ENCODE measurements around the gene TPSG1.
A peak's percentile ranks its signal among the peaks of the same experiment; 100 is the strongest.

TPSG1 gene

DNA sequence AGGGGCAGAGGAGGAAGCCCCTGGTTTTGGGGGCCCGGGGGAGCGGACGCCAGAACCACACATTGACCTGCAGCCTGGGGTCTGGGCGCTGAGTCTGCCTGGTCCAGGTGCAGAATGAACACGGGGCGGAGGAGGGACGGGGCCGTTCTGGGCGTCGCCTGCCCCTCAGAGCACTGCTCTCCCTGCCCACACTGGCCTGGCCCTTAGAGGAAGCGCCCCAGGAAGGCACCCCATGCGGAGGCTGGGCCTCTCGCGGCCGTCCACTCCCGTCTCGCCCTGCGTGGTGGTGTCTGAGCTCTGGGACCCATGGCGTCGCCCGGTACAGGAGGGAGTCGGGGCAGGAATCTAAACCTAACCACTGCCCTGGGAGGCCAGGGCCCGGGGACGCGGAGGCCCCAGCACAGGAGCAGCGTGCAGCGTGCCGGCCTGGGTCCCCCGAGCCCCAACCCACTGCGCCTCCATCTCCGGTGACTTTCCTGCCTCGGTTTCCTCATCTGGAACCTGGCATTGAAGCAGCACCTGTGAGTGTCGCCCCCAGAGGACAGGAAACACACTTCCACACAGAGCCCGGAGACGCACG is 35.1 kb upstream of the TPSG1 start:
- H3K4me1 ChIP-seq (ENCODE audit: insufficient read depth, poor library complexity, severe bottlenecking) = no peaks in the 10 kb centered on the region
- H3K27me3 ChIP-seq (ENCODE audit: insufficient read depth, poor library complexity, severe bottlenecking) = peaks cover 33% of the 10 kb centered on the region

DNA sequence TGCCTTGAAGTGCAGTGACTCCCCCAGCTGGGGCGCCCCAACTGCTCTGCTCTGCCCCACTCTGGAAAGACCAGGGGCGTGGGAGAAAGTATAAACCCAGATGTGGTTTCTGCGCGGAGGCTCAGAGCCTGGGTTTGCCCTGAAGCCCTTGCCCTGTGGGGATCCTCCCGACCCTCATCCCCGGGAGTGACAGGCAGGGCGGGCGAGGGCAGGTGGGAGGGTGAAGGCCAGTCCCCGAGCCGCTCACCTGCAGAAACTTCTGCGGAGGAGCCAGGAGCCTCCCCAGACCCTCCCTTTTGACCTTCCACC is 34.6 kb upstream of the TPSG1 start:
- Histone ChIP-seq H3K4me1 (ENCODE audit: insufficient read depth, poor library complexity, severe bottlenecking) (no peaks in the 10 kb centered on the region), H3K27ac (ENCODE audit: poor library complexity, severe bottlenecking) (no peak overlapping the region), H3K4me3 (ENCODE audit: severe bottlenecking) (no peak overlapping the region), H3K27me3 (ENCODE audit: insufficient read depth, poor library complexity, severe bottlenecking) (peaks cover 33% of the 10 kb centered on the region), H3K9me3 (ENCODE audit: severe bottlenecking) (no peaks in the 10 kb centered on the region), H3K36me3 (ENCODE audit: low read depth) (no peaks in the 10 kb centered on the region)
- no peak for ATAC-seq (ENCODE audit: low read depth)
- TF ChIP-seq, protein P1, sequence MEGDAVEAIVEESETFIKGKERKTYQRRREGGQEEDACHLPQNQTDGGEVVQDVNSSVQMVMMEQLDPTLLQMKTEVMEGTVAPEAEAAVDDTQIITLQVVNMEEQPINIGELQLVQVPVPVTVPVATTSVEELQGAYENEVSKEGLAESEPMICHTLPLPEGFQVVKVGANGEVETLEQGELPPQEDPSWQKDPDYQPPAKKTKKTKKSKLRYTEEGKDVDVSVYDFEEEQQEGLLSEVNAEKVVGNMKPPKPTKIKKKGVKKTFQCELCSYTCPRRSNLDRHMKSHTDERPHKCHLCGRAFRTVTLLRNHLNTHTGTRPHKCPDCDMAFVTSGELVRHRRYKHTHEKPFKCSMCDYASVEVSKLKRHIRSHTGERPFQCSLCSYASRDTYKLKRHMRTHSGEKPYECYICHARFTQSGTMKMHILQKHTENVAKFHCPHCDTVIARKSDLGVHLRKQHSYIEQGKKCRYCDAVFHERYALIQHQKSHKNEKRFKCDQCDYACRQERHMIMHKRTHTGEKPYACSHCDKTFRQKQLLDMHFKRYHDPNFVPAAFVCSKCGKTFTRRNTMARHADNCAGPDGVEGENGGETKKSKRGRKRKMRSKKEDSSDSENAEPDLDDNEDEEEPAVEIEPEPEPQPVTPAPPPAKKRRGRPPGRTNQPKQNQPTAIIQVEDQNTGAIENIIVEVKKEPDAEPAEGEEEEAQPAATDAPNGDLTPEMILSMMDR (IDR thresholded peaks at IDR 0.05; ENCODE audit: poor library complexity, severe bottlenecking) = no peak
- DNase-seq (ENCODE audit: low spot score) = peak; percentile 42

More for the DNA sequence above, 35.1 kb upstream of the TPSG1 start:
- no peak overlapping the region for H3K27ac ChIP-seq (ENCODE audit: poor library complexity, severe bottlenecking)
- no peak for ATAC-seq (ENCODE audit: low read depth)
- DNase-seq (ENCODE audit: low spot score) = no peak
- H3K9me3 ChIP-seq (ENCODE audit: severe bottlenecking) = no peaks in the 10 kb centered on the region
- H3K36me3 ChIP-seq (ENCODE audit: low read depth) = no peaks in the 10 kb centered on the region
- H3K4me3 ChIP-seq (ENCODE audit: severe bottlenecking) = no peak overlapping the region
- TF ChIP-seq, protein P1 (IDR thresholded peaks at IDR 0.05; ENCODE audit: poor library complexity, severe bottlenecking) = no peak

GRCh38 chr16:1258906-1259759 is 34.1 kb upstream of the TPSG1 start:
- H3K9me3 ChIP-seq (ENCODE audit: severe bottlenecking) = no peaks in the 10 kb centered on the region
- TF ChIP-seq, protein P1 (IDR thresholded peaks at IDR 0.05; ENCODE audit: poor library complexity, severe bottlenecking) = no peak
- H3K4me1 ChIP-seq (ENCODE audit: insufficient read depth, poor library complexity, severe bottlenecking) = no peaks in the 10 kb centered on the region
- H3K27me3 ChIP-seq (ENCODE audit: insufficient read depth, poor library complexity, severe bottlenecking) = peaks cover 33% of the 10 kb centered on the region
- no peak overlapping the region for H3K4me3 ChIP-seq (ENCODE audit: severe bottlenecking)
- no peaks in the 10 kb centered on the region for H3K36me3 ChIP-seq (ENCODE audit: low read depth)
- DNase-seq (ENCODE audit: low spot score) (peak; percentile 53), ATAC-seq (ENCODE audit: low read depth) (no peak)
- H3K27ac ChIP-seq (ENCODE audit: poor library complexity, severe bottlenecking) = no peak overlapping the region

GRCh38 chr16:1258225-1258600 is 33.1 kb upstream of the TPSG1 start:
- Histone ChIP-seq H3K9me3 (ENCODE audit: severe bottlenecking) (no peaks in the 10 kb centered on the region), H3K36me3 (ENCODE audit: low read depth) (no peaks in the 10 kb centered on the region), H3K4me3 (ENCODE audit: severe bottlenecking) (no peak overlapping the region), H3K4me1 (ENCODE audit: insufficient read depth, poor library complexity, severe bottlenecking) (no peaks in the 10 kb centered on the region), H3K27ac (ENCODE audit: poor library complexity, severe bottlenecking) (no peak overlapping the region), H3K27me3 (ENCODE audit: insufficient read depth, poor library complexity, severe bottlenecking) (peaks cover 33% of the 10 kb centered on the region)
- ATAC-seq (ENCODE audit: low read depth) (no peak), DNase-seq (ENCODE audit: low spot score) (no peak)
- TF ChIP-seq, protein P1 (IDR thresholded peaks at IDR 0.05; ENCODE audit: poor library complexity, severe bottlenecking) = no peak
